DOHH2 (cell line): ENCODE measurements around the gene FAM174B.

ENCODE experiments used
- H3F3A ChIP-seq: fragments of 200-600 bp; sonication (generic), shearing (Covaris generic); 2 replicates; pipeline ENCODE4 v1.6.0; 2016; ENCODE audit warnings: antibody characterized with exemption, mild to moderate bottlenecking; ENCODE audit not compliant: control insufficient read depth, insufficient read depth
- H3K27ac ChIP-seq: fragments of 200-600 bp; sonication (generic); 2 replicates; pipeline ENCODE4 v1.5.1; 2014; ENCODE audit warnings: low read depth, mild to moderate bottlenecking, low read length, moderate library complexity
- H3K27me3 ChIP-seq: fragments of 200-600 bp; sonication (generic); 2 replicates; pipeline ENCODE4 v1.6.1; 2014; ENCODE audit warnings: mild to moderate bottlenecking, low read length, mixed read lengths; ENCODE audit not compliant: control insufficient read depth
- H3K36me3 ChIP-seq: fragments of 200-600 bp; sonication (generic); 2 replicates; pipeline ENCODE4 v1.6.1; 2014; ENCODE audit warnings: mild to moderate bottlenecking, low read length, moderate library complexity, mixed read lengths; ENCODE audit not compliant: control insufficient read depth
- H3K4me1 ChIP-seq: fragments of 200-600 bp; sonication (generic); 2 replicates; pipeline ENCODE4 v1.6.1; 2014; ENCODE audit warnings: mild to moderate bottlenecking, low read length, mixed read lengths; ENCODE audit not compliant: control insufficient read depth
- H3K4me2 ChIP-seq: fragments of 200-600 bp; sonication (generic); 2 replicates; pipeline ENCODE4 v1.6.0; 2014; ENCODE audit warnings: mild to moderate bottlenecking, low read length, moderate library complexity
- H3K4me3 ChIP-seq: fragments of 200-600 bp; sonication (generic); 2 replicates; pipeline ENCODE4 v1.5.1; 2014; ENCODE audit warnings: mild to moderate bottlenecking, low read length, mixed read lengths
- H3K79me2 ChIP-seq: fragments of 200-600 bp; sonication (generic); 2 replicates; pipeline ENCODE4 v1.6.1; 2014; ENCODE audit warnings: mild to moderate bottlenecking, low read length, mixed read lengths; ENCODE audit not compliant: control insufficient read depth
- H3K9me2 ChIP-seq: fragments of 200-600 bp; sonication (generic); replicated peaks from 2 replicates; pipeline ENCODE4 v1.6.1; 2014; ENCODE audit warnings: mild to moderate bottlenecking, low read length, mixed read lengths; ENCODE audit not compliant: control insufficient read depth
- H3K9me3 ChIP-seq: fragments of 200-600 bp; sonication (generic); 2 replicates; pipeline ENCODE4 v1.6.1; 2014; ENCODE audit warnings: antibody characterized with exemption, low read length, mixed read lengths; ENCODE audit not compliant: control insufficient read depth, insufficient read depth
- H4K20me1 ChIP-seq: fragments of 200-600 bp; sonication (generic); 2 replicates; pipeline ENCODE4 v1.6.0; 2014; ENCODE audit warnings: low read depth, mild to moderate bottlenecking, antibody characterized with exemption, low read length, moderate library complexity; ENCODE audit not compliant: control insufficient read depth, insufficient read depth
- EZH2phosphoT487 ChIP-seq: fragments of 200-600 bp; sonication (generic); IDR thresholded peaks from 2 replicates; pipeline ENCODE4 v1.6.1; 2017; ENCODE audit warnings: borderline replicate concordance, mild to moderate bottlenecking, antibody characterized with exemption, low read length, moderate library complexity, mixed read lengths
- TF ChIP-seq, protein P1 (sequence below): fragments of 200-600 bp; sonication (generic); IDR thresholded peaks from one replicate; pipeline ENCODE4 v1.5.1; 2014; ENCODE audit warnings: antibody characterized with exemption, mild to moderate bottlenecking, low read depth, low read length; ENCODE audit not compliant: poor library complexity, severe bottlenecking

FAM174B gene

DNA sequence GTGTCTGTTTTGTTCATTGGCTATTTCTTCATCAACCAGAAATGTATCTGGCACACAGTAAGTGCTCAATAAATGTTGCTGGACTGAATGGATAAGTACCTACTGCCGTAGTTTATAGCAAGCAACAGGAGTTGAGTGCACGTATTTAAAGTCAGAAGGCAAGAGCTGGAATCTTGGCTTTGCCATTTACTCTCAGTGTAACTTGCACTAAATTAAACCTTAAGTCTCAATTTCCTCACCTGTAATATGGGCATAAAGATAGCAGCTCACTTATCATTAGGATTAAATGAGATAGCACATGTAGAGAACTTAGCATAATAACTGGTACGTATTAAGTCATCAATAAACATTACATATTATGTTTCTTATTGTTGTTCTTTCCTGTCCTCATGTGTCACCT is 13.0 kb upstream of the FAM174B start:
- H3K79me2 ChIP-seq, result no peaks in the 10 kb centered on the region
- no peaks in the 10 kb centered on the region for H3K9me3 ChIP-seq
- no peaks in the 10 kb centered on the region for H3K9me2 ChIP-seq
- no peaks in the 10 kb centered on the region for H3F3A ChIP-seq
- no peaks in the 10 kb centered on the region for H4K20me1 ChIP-seq
- TF ChIP-seq EZH2phosphoT487, result no peak
- TF ChIP-seq, protein P1, sequence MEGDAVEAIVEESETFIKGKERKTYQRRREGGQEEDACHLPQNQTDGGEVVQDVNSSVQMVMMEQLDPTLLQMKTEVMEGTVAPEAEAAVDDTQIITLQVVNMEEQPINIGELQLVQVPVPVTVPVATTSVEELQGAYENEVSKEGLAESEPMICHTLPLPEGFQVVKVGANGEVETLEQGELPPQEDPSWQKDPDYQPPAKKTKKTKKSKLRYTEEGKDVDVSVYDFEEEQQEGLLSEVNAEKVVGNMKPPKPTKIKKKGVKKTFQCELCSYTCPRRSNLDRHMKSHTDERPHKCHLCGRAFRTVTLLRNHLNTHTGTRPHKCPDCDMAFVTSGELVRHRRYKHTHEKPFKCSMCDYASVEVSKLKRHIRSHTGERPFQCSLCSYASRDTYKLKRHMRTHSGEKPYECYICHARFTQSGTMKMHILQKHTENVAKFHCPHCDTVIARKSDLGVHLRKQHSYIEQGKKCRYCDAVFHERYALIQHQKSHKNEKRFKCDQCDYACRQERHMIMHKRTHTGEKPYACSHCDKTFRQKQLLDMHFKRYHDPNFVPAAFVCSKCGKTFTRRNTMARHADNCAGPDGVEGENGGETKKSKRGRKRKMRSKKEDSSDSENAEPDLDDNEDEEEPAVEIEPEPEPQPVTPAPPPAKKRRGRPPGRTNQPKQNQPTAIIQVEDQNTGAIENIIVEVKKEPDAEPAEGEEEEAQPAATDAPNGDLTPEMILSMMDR, result no peak
- no peak overlapping the region for H3K27ac ChIP-seq
- H3K27me3 ChIP-seq, result peaks cover 4% of the 10 kb centered on the region; the same call in 1 of the 2 replicates
- H3K4me2 ChIP-seq, result no peak overlapping the region
- no peak overlapping the region for H3K4me3 ChIP-seq
- H3K36me3 ChIP-seq, result no peaks in the 10 kb centered on the region
- no peaks in the 10 kb centered on the region for H3K4me1 ChIP-seq

DNA sequence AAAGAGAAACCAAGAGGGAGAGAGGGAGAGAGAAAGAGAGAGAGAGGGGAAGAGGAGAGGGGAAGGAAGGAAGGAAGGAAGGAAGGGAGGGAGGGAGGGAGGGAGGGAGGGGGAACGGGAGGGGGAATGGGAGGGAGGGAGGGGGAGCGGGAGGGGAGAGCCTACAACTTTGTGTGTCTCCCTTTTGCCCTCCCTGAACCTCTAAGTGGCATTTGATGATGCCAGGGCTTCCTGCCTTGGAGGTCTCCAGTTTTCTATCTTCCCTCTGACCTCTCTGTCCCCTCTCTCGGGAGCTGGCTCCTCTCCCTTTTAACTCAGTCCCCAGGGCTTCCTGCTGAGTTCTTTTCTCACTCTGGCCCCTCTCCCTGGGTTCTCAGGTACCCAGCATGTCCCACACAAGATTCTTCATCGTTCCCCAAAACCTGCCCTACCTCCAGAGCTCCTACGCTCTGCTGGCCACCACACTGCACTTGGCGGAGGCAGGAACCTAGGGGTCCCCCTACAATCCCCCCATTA is 12.5 kb upstream of the FAM174B start:
- Histone ChIP-seq H3K4me1 (no peaks in the 10 kb centered on the region), H3K36me3 (no peaks in the 10 kb centered on the region), H3K9me3 (no peaks in the 10 kb centered on the region), H3K9me2 (no peaks in the 10 kb centered on the region), H3K4me3 (no peak overlapping the region), H3K27ac (no peak overlapping the region), H3K4me2 (no peak overlapping the region), H3K27me3 (peaks cover 4% of the 10 kb centered on the region; the same call in 1 of the 2 replicates), H3K79me2 (no peaks in the 10 kb centered on the region), H4K20me1 (no peaks in the 10 kb centered on the region), H3F3A (no peaks in the 10 kb centered on the region)
- TF ChIP-seq, protein P1, result no peak
- no peak for TF ChIP-seq EZH2phosphoT487

- no peaks in the 10 kb centered on the region for H3F3A ChIP-seq
- no peaks in the 10 kb centered on the region for H3K9me3 ChIP-seq
- no peaks in the 10 kb centered on the region for H3K9me2 ChIP-seq
- H3K27ac ChIP-seq, result no peak overlapping the region
- no peaks in the 10 kb centered on the region for H3K36me3 ChIP-seq
- H3K27me3 ChIP-seq, result peaks cover 4% of the 10 kb centered on the region; the same call in 1 of the 2 replicates
- TF ChIP-seq, protein P1, result no peak
- TF ChIP-seq EZH2phosphoT487, result no peak
- H3K4me1 ChIP-seq, result no peaks in the 10 kb centered on the region
- no peak overlapping the region for H3K4me3 ChIP-seq
- no peaks in the 10 kb centered on the region for H3K79me2 ChIP-seq
- no peaks in the 10 kb centered on the region for H4K20me1 ChIP-seq
- no peak overlapping the region for H3K4me2 ChIP-seq
Observed at GRCh38 chr15:92667287-92667904, 11.8 kb upstream of the FAM174B start.
